ENCODE results near the gene NDUFB11. TPM values are rescaled to one million over a fixed set of nuclear protein-coding genes. Genes with fewer than 3 reads are reported as not detected.

The NDUFB11 gene
- total RNA-seq, 1 donor from 2014 or later = 32.1 TPM

GRCh38 chrX:47169726-47170515 is 25.4 kb upstream of the NDUFB11 start:
- no peak overlapping the region for H3K4me3 ChIP-seq (ENCODE audit: low read depth, low read length)
- H3K36me3 ChIP-seq (ENCODE audit: control insufficient read depth, insufficient read depth, low read length) = peaks cover 17% of the 10 kb centered on the region
- TF ChIP-seq, protein P1, sequence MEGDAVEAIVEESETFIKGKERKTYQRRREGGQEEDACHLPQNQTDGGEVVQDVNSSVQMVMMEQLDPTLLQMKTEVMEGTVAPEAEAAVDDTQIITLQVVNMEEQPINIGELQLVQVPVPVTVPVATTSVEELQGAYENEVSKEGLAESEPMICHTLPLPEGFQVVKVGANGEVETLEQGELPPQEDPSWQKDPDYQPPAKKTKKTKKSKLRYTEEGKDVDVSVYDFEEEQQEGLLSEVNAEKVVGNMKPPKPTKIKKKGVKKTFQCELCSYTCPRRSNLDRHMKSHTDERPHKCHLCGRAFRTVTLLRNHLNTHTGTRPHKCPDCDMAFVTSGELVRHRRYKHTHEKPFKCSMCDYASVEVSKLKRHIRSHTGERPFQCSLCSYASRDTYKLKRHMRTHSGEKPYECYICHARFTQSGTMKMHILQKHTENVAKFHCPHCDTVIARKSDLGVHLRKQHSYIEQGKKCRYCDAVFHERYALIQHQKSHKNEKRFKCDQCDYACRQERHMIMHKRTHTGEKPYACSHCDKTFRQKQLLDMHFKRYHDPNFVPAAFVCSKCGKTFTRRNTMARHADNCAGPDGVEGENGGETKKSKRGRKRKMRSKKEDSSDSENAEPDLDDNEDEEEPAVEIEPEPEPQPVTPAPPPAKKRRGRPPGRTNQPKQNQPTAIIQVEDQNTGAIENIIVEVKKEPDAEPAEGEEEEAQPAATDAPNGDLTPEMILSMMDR (IDR thresholded peaks at IDR 0.05; ENCODE audit: insufficient read depth, low read length, severe bottlenecking) = no peak
- H3K27me3 ChIP-seq (ENCODE audit: control insufficient read depth, insufficient read depth, low read length) = no peaks in the 10 kb centered on the region
- FAIRE-seq (no peak), DNase-seq (ENCODE audit: low read depth) (no peak)

DNA sequence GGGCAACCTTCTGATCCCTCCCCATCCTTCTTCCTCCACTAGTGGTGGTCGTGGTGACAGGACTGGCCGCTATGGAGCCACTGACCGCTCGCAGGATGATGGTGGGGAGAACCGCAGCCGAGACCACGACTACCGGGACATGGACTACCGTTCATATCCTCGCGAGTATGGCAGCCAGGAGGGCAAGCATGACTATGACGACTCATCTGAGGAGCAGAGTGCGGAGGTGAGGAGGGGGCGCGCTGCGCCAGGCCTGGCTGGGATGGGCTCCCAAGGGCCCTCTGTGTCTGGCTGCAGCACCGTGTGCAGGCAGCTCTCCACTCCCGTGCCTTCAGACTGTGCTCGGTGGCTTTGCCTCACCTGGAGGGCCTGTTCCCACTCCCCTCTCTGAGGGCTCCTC is 24.8 kb upstream of the NDUFB11 start:
- Histone ChIP-seq H3K27me3 (ENCODE audit: control insufficient read depth, insufficient read depth, low read length) (no peaks in the 10 kb centered on the region), H3K36me3 (ENCODE audit: control insufficient read depth, insufficient read depth, low read length) (peaks cover 16% of the 10 kb centered on the region), H3K4me3 (ENCODE audit: low read depth, low read length) (no peak overlapping the region)
- TF ChIP-seq, protein P1 (IDR thresholded peaks at IDR 0.05; ENCODE audit: insufficient read depth, low read length, severe bottlenecking) = no peak
- DNase-seq (ENCODE audit: low read depth) (no peak), FAIRE-seq (no peak)

GRCh38 chrX:47168495-47169073 is 24.1 kb upstream of the NDUFB11 start:
- DNase-seq (ENCODE audit: low read depth) (no peak), FAIRE-seq (no peak)
- H3K27me3 ChIP-seq (ENCODE audit: control insufficient read depth, insufficient read depth, low read length) = no peaks in the 10 kb centered on the region
- H3K36me3 ChIP-seq (ENCODE audit: control insufficient read depth, insufficient read depth, low read length) = peaks cover 16% of the 10 kb centered on the region
- H3K4me3 ChIP-seq (ENCODE audit: low read depth, low read length) = no peak overlapping the region
- TF ChIP-seq, protein P1 (IDR thresholded peaks at IDR 0.05; ENCODE audit: insufficient read depth, low read length, severe bottlenecking) = no peak

DNA sequence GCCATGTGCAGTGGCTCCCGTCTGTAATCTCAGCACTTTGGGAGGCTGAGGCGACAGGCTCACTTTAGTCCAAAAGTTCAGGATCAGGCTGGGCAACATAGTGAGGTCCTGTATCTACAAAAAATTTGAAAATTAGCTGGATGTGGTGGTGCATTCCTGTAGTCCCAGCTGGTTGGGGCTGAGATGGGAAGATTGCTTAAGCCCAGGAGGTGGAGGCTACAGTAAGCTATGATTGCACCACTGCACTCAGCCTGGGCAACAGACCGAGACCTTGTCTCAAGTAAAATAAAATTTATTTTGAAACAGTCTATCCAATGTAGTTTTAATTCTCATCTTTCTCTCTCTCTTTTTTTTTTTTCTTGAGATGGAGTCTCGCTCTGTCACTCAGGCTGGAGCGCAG is 21.6 kb upstream of the NDUFB11 start:
- DNase-seq (ENCODE audit: low read depth) = no peak
- FAIRE-seq = no peak
- Histone ChIP-seq H3K4me3 (ENCODE audit: low read depth, low read length) (no peak overlapping the region), H3K36me3 (ENCODE audit: control insufficient read depth, insufficient read depth, low read length) (peaks cover 2% of the 10 kb centered on the region), H3K27me3 (ENCODE audit: control insufficient read depth, insufficient read depth, low read length) (no peaks in the 10 kb centered on the region)
- TF ChIP-seq, protein P1 (IDR thresholded peaks at IDR 0.05; ENCODE audit: insufficient read depth, low read length, severe bottlenecking) = no peak

- DNase-seq (ENCODE audit: low read depth) (no peak), FAIRE-seq (no peak)
- Histone ChIP-seq H3K4me3 (ENCODE audit: low read depth, low read length) (no peak overlapping the region), H3K36me3 (ENCODE audit: control insufficient read depth, insufficient read depth, low read length) (peaks cover under 1% of the 10 kb centered on the region), H3K27me3 (ENCODE audit: control insufficient read depth, insufficient read depth, low read length) (no peaks in the 10 kb centered on the region)
- TF ChIP-seq, protein P1 (IDR thresholded peaks at IDR 0.05; ENCODE audit: insufficient read depth, low read length, severe bottlenecking) = no peak
Measured at GRCh38 chrX:47164420-47164819, 19.9 kb upstream of the NDUFB11 start.
